Tibial nerve (tissue), 4 donors: ENCODE data around the gene ATOH8.

Experiments used
- CTCF ChIP-seq, 5 experiments: fragments of 200-600 bp in 3 of 5; fragments of 450-650 bp in 2 of 5; sonication (generic) in 3 of 5; IDR thresholded peaks; one replicate each; pipeline ENCODE4 v1.5.1; 2016 to 2019; ENCODE audit warnings: antibody characterized with exemption in 5 of 5, mild to moderate bottlenecking in 3 of 5, moderate library complexity in 2 of 5
- EP300 ChIP-seq, 2 donors: sonication (generic); formaldehyde crosslinking; IDR thresholded peaks; one replicate each; pipeline ENCODE4 v1.6.1; 2017; ENCODE audit warnings: antibody characterized with exemption in 2 of 2, mild to moderate bottlenecking in 1 of 2
- POLR2A ChIP-seq, 2 donors: fragments of 450-650 bp; IDR thresholded peaks; one replicate each; pipeline ENCODE4 v1.6.1; 2017; ENCODE audit warnings: antibody characterized with exemption in 2 of 2, mild to moderate bottlenecking in 2 of 2, moderate library complexity in 2 of 2

DNA sequence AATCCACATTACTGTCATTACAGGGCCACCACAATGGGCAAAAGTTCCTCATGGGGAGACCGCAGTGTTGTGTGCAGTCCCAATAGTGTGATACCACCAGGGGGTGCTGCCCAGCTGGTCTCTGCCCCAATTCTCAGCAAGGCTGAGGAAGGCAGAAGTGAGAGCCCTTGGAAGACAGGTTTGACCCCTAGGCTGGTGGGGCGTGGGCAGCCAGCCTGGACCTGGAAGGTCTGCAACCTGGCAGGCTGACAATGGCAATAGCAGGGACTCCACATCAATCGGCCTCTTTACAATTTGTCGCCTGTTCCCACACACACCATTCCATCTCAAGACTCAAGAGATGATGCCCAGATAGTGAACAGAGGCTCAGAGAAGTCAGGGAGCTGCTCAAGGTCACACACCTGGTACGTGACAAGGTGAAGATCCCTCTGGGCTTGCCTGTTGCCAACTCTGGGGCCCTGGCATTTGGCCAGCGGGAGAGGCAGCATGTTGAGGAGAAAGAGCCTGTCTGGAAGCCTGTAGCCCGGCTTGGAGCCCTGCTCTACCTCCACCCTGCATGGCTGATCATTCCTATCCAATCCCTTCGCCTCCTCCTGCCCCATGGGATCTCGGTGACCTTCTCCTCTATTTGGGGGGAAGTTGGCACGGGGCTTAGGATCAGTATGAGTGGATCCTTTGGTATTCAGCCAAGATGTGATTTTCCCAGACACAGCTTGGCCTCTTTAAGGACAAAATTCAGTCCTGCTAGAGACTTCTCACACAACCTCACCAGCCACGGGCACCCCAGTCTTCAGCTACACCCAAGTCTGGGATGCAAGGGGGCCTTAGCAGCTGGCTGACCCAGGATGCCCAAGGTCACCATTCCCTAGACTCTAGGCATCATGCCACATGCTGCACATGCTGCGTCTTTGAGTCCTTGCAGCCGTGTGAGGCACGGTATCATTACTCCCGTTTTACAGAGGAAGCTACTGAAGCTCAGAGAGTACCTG, 2.9 kb upstream of the ATOH8 start:
- TF ChIP-seq POLR2A (IDR thresholded peaks at IDR 0.05), result no peak
- peak; percentile 70 to 88 (median 76) for TF ChIP-seq CTCF (IDR thresholded peaks at IDR 0.05)
- no peak for TF ChIP-seq EP300 (IDR thresholded peaks at IDR 0.05)
